Astrocyte (in vitro differentiated cells and primary cell): ENCODE data around the gene SRCIN1. TPM values are rescaled to one million over a fixed set of nuclear protein-coding genes. Genes with fewer than 3 reads are reported as not detected.

Experiments
- DNase-seq: peaks from one replicate; pipeline ENCODE4 v3.0.0-alpha.2; 2010; ENCODE audit warnings: low read depth
- FAIRE-seq: peaks from 2 replicates; lab custom pipeline; 2011; peaks lifted over from hg19 to GRCh38; lab: Jason Lieb, UNC
- H2AFZ ChIP-seq: 2 replicates; pipeline ENCODE4 v1.6.0; 2012; ENCODE audit warnings: low read depth, low read length, inconsistent platforms
- H3K27ac ChIP-seq: 2 replicates; pipeline ENCODE4 v1.5.1; 2011; ENCODE audit warnings: low read depth, low read length, inconsistent platforms
- H3K27me3 ChIP-seq: 2 replicates; pipeline ENCODE4 v1.6.0; 2011; ENCODE audit warnings: low read length, inconsistent platforms; ENCODE audit not compliant: insufficient read depth
- H3K36me3 ChIP-seq: 2 replicates; pipeline ENCODE4 v1.5.1; 2011; ENCODE audit warnings: low read length, inconsistent platforms; ENCODE audit not compliant: insufficient read depth
- H3K4me1 ChIP-seq: 2 replicates; pipeline ENCODE4 v1.5.1; 2011; ENCODE audit warnings: low read length, inconsistent platforms; ENCODE audit not compliant: insufficient read depth
- H3K4me2 ChIP-seq: 2 replicates; pipeline ENCODE4 v1.6.0; 2012; ENCODE audit warnings: low read length, inconsistent platforms
- H3K4me3 ChIP-seq: 2 replicates; pipeline ENCODE4 v1.5.1; 2011; ENCODE audit warnings: low read depth, mild to moderate bottlenecking, low read length, inconsistent platforms; ENCODE audit not compliant: insufficient read depth
- H3K79me2 ChIP-seq: 2 replicates; pipeline ENCODE4 v1.6.0; 2012; ENCODE audit warnings: mild to moderate bottlenecking, low read length, inconsistent platforms; ENCODE audit not compliant: insufficient read depth
- H3K9ac ChIP-seq: 2 replicates; pipeline ENCODE4 v1.6.0; 2012; ENCODE audit warnings: mild to moderate bottlenecking, low read length, inconsistent platforms
- H3K9me3 ChIP-seq: 2 replicates; pipeline ENCODE4 v1.5.1; 2012; ENCODE audit warnings: low read depth, mild to moderate bottlenecking, low read length, inconsistent platforms; ENCODE audit not compliant: insufficient read depth
- H4K20me1 ChIP-seq: 2 replicates; pipeline ENCODE4 v1.6.0; 2012; ENCODE audit warnings: low read length, inconsistent platforms; ENCODE audit not compliant: insufficient read depth
- H3K27ac Mint-ChIP-seq: one replicate; pipeline ENCODE4 v1.8.0; 2021; ENCODE audit warnings: mild to moderate bottlenecking, mixed read lengths; ENCODE audit not compliant: unreplicated experiment
- H3K27me3 Mint-ChIP-seq: one replicate; pipeline ENCODE4 v1.8.0; 2021; ENCODE audit warnings: low read depth, mixed read lengths; ENCODE audit not compliant: unreplicated experiment
- H3K36me3 Mint-ChIP-seq: one replicate; pipeline ENCODE4 v1.8.0; 2021; ENCODE audit warnings: low read depth, mixed read lengths; ENCODE audit not compliant: unreplicated experiment
- H3K4me1 Mint-ChIP-seq: one replicate; pipeline ENCODE4 v1.8.0; 2021; ENCODE audit warnings: low read depth, mixed read lengths; ENCODE audit not compliant: unreplicated experiment
- H3K4me3 Mint-ChIP-seq: one replicate; pipeline ENCODE4 v1.8.0; 2021; ENCODE audit warnings: mild to moderate bottlenecking, moderate library complexity, mixed read lengths; ENCODE audit not compliant: unreplicated experiment
- H3K9me3 Mint-ChIP-seq: one replicate; pipeline ENCODE4 v1.8.0; 2021; ENCODE audit warnings: mild to moderate bottlenecking, mixed read lengths; ENCODE audit not compliant: unreplicated experiment
- CTCF ChIP-seq: IDR thresholded peaks from 2 replicates; pipeline ENCODE4 v1.5.1; 2011; ENCODE audit warnings: low read depth, mild to moderate bottlenecking, inconsistent platforms, low read length, moderate library complexity; ENCODE audit not compliant: insufficient read depth
- EZH2 ChIP-seq: IDR thresholded peaks from 2 replicates; pipeline ENCODE4 v1.6.1; 2012; ENCODE audit warnings: mild to moderate bottlenecking, low read length, inconsistent platforms; ENCODE audit not compliant: insufficient read depth
- total RNA-seq: library from RNA; stranded (reverse); gene quantifications from 2 replicates; pipeline ENCODE4 v1.2.1, GENCODE V29; 2021

Gene SRCIN1
- total RNA-seq, 1 donor from 2014 or later = 1.5 TPM

GRCh38 chr17:38559880-38560230 is 45.9 kb downstream of the SRCIN1 start:
- H3K4me3 ChIP-seq = no peak overlapping the region
- H3K4me3 Mint-ChIP-seq = no peak overlapping the region
- peaks cover 49% of the 10 kb centered on the region for H3K27me3 ChIP-seq
- H3K27ac Mint-ChIP-seq = no peak overlapping the region
- no peaks in the 10 kb centered on the region for H3K9me3 ChIP-seq
- no peak overlapping the region for H2AFZ ChIP-seq
- H3K9ac ChIP-seq = no peak overlapping the region
- no peaks in the 10 kb centered on the region for H3K9me3 Mint-ChIP-seq
- H3K27ac ChIP-seq = no peak overlapping the region
- no peaks in the 10 kb centered on the region for H3K36me3 Mint-ChIP-seq
- no peaks in the 10 kb centered on the region for H3K36me3 ChIP-seq
- H3K79me2 ChIP-seq = no peaks in the 10 kb centered on the region
- DNase-seq (no peak), FAIRE-seq (no peak)
- H3K4me1 Mint-ChIP-seq = peaks cover 4% of the 10 kb centered on the region
- peaks cover 13% of the 10 kb centered on the region for H3K4me1 ChIP-seq
- H3K4me2 ChIP-seq = no peak overlapping the region
- TF ChIP-seq EZH2 (peak; percentile 22), CTCF (no peak)
- H4K20me1 ChIP-seq = peaks cover 3% of the 10 kb centered on the region
- peaks cover 68% of the 10 kb centered on the region for H3K27me3 Mint-ChIP-seq

GRCh38 chr17:38559051-38559879 is 46.5 kb downstream of the SRCIN1 start:
- peaks cover 68% of the 10 kb centered on the region for H3K27me3 Mint-ChIP-seq
- H3K4me1 Mint-ChIP-seq = peaks cover 4% of the 10 kb centered on the region
- peaks cover 48% of the 10 kb centered on the region for H3K27me3 ChIP-seq

More at GRCh38 chr17:38559051-38559879, 46.5 kb downstream of the SRCIN1 start:
- peak overlapping the region; percentile 86 for H3K4me2 ChIP-seq
- DNase-seq (peak; percentile 7), FAIRE-seq (no peak)
- no peak overlapping the region for H3K4me3 ChIP-seq
- peaks cover 13% of the 10 kb centered on the region for H3K4me1 ChIP-seq
- Mint-ChIP-seq H3K27ac (peak overlapping the region; percentile 69), H3K9me3 (no peaks in the 10 kb centered on the region), H3K36me3 (no peaks in the 10 kb centered on the region), H3K4me3 (peak overlapping the region; percentile 82)
- no peak overlapping the region for H2AFZ ChIP-seq
- H3K9me3 ChIP-seq = no peaks in the 10 kb centered on the region
- no peaks in the 10 kb centered on the region for H3K79me2 ChIP-seq
- TF ChIP-seq EZH2 (peak; percentile 69), CTCF (no peak)
- H3K9ac ChIP-seq = no peak overlapping the region
- peaks cover 3% of the 10 kb centered on the region for H4K20me1 ChIP-seq
- H3K36me3 ChIP-seq = no peaks in the 10 kb centered on the region
- no peak overlapping the region for H3K27ac ChIP-seq
